NCI-H2196 (cell line): ENCODE data around the gene RNF126.
"Not testable (repeated sequence)": the region's sequence is repeated elsewhere in the genome, so short reads cannot be mapped to it uniquely, and the experiment has no call there.

ENCODE experiments used
- DNase-seq: peaks from one replicate; lab custom pipeline; 2025; ENCODE audit not compliant: unreplicated experiment; lab: John Stamatoyannopoulos, UW

RNF126 gene

GRCh38 chr19:613732-614567, 49.1 kb downstream of the RNF126 start:
- no peak for DNase-seq

GRCh38 chr19:612941-613340, 50.1 kb downstream of the RNF126 start:
- no peak for DNase-seq

GRCh38 chr19:611481-611868, 51.5 kb downstream of the RNF126 start:
- no peak for DNase-seq

GRCh38 chr19:610801-611480, 52.1 kb downstream of the RNF126 start:
- DNase-seq, result no peak

GRCh38 chr19:610071-610800, 52.8 kb downstream of the RNF126 start:
- DNase-seq, result no peak

GRCh38 chr19:609004-609346, 54.0 kb downstream of the RNF126 start:
- no peak for DNase-seq

- no peak for DNase-seq
Measured at GRCh38 chr19:608155-609003, 54.6 kb downstream of the RNF126 start.

- no peak for DNase-seq
Measured at GRCh38 chr19:607301-608154, 55.5 kb downstream of the RNF126 start.

GRCh38 chr19:605061-605971, 57.7 kb downstream of the RNF126 start:
- not testable (repeated sequence) for DNase-seq

- DNase-seq, result no peak
Measured at GRCh38 chr19:604355-604754, 58.7 kb downstream of the RNF126 start.

- not testable (repeated sequence) for DNase-seq
Measured at GRCh38 chr19:603779-604178, 59.2 kb downstream of the RNF126 start.

GRCh38 chr19:603302-603639, 59.7 kb downstream of the RNF126 start:
- DNase-seq, result not testable (repeated sequence)

GRCh38 chr19:602391-603301, 60.4 kb downstream of the RNF126 start:
- no peak for DNase-seq

- no peak for DNase-seq
Measured at GRCh38 chr19:601790-602189, 61.2 kb downstream of the RNF126 start.

- DNase-seq, result no peak
Measured at GRCh38 chr19:601310-601709, 61.7 kb downstream of the RNF126 start.
